Occipital lobe (tissue), 2 donors: Measurements from ENCODE around the gene CABP1. TPM values are rescaled to one million over a fixed set of nuclear protein-coding genes. Genes with fewer than 3 reads are reported as not detected.

Source experiments
- DNase-seq: peaks from one replicate; lab custom pipeline; 2025; lab: John Stamatoyannopoulos, UW
- total RNA-seq: library from RNA; depleted of rRNA; stranded (reverse); fragments of >200 nt; gene quantifications from one replicate; pipeline ENCODE4 v1.2.3, GENCODE V29; 2014

Gene CABP1
- total RNA-seq, 1 donor from 2014 or later, result 3.1 TPM

DNA sequence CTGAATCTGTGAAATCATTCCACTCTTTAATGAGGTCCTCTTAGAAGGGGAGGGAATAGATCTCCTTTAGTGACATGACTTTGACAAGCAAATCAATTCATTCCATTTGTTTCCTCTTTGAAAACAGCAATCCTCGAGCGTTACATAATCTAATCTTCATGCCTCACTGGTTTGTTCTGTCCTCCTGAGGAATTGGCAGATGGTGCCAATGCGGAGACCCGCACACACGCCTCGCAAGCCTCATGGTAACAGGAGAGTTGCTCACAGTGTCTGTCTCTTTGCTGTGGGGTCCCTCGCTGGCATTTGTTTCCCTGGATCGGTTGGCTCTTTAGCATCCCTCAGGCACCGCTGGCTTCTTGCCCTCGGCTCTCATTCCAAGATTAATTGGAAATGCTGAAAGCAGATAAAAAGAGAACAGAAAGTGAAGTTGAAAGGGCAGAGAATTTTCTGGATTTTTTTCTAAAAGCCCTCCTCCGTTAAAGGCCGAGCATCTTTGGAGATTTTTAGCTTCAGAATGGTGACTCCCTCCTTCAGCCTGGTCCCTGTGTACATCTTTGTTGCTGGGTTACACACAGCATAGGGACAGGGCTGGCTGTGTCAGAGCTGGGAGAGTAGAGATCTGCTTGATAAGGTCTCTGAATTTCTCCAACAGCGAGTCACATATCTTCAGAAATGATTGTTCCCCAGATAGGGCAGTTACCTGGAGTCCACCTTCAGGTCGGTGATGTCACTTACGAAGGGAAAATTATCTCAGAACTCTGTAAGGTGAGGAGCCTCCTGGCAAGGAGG is 10.1 kb upstream of the CABP1 start:
- no peak for DNase-seq

DNA sequence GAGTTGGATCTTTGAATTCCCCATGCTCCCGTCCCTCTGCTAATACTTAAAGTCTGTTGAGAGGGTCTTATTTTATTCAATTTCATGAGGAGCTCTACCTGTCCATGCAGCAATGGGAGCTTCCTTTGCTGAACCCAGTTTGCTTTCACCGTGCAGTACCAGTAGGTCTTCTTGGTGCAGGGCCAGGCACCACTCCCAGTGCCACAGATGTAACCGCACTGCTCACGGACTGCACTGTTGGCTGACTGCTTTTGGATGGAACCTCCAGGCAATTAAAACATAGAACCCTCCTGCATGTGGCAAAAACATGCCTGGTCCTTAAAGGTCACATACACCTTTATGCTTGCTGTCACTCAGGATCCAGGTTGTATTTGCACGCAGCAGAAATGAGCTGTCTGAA is 9.3 kb upstream of the CABP1 start:
- no peak for DNase-seq

DNA sequence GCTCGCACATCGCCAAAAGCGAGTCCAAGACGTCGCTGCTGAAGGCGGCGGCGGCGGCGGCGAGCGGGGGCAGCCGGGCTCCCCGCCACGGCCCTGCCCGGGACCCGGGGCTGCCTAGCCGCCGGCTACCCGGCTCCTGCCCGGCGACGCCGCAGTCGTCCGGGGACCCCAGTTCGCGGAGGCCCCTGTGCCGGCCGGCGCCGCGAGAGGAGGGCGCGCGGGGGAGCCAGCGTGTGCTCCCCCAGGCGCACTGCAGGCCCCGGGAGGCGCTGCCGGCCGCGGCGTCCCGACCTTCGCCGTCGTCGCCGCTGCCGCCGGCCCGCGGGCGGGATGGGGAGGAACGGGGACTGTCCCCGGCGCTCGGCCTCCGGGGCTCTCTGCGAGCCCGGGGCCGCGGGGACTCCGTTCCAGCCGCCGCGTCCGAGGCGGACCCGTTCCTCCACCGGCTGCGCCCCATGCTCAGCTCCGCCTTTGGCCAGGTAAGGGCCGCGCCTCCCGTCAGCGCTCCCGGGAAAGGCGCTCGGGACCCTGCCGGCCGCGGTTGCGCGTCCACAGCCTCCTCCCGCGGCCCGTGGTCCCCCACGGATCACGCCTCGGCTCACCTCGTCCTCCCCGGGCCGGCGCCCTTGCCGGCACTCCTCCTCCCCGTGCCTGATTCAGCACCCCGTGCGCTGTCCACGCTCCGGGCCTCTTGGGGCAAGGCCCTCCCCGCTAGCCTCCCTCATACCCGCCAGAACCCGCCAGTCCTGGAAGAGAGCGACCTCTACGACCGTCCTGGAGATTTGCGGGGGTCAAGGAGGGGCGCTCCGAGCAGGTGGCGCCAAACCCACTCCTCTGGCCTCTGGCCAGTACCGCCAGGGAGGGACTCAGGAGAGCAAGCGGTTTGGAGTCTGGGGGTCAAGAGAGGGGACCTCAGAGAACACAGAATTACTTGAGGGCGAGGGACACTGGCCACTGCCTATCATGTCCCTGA is 721 bp downstream of the CABP1 start:
- no peak for DNase-seq

DNA sequence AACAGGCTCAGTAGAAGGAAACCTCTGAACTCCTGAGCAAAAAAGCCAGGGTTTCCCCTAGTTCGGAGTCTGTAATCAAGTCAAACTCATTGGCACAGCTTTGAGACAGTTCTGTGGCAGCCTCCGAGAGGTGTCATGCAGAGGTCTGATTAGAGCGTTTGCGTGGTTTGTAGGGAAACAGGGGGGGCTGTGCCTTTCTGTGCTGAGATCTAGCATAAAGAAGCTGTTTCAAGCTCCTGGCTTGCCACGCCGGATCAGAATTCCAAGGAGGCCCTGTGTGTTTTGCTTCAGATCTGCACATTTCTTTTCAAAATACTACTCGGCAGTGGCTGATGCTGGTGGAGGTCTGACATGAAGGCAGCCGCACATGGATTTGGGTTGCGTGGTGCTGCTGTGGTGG is 1.7 kb downstream of the CABP1 start:
- DNase-seq, result no peak

DNA sequence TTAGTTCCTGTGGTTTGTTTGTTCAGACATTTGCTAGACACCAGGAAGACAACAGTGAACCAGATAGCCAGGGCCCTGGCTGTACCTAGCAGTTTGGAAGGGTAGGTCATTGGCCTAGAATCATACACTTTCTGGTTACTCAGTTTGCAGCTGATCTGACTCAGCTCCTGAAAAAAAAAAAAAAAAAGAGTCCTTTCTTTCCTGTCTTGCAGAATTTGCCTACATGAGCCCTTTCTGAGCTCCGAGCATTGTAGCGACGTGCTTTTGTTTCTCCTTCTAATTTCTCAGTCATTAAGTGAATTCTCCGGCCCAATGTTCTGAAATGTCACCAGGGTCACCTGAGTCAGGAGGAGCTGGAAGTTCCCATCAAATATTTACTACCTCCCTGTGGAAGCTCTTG is 2.4 kb downstream of the CABP1 start:
- DNase-seq, result no peak

DNA sequence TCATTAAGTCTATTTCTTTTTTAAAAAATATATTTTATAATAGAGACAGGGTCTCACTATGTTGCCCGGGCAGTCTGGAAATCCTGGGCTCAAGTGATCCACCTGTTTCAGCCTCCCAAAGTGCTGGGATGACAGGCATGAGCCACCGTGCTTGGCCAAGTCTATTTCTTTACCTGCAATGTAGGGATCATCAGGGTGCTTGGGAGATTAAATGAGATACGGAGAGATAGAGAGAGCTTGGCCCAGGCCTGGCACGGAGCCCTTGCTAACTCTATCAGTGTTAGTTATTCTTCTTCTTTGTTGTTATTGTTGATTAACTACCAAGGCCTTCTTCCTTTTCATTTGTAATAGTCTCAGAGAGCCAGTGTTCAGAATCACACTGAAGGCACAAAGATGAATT is 3.1 kb downstream of the CABP1 start:
- no peak for DNase-seq

DNA sequence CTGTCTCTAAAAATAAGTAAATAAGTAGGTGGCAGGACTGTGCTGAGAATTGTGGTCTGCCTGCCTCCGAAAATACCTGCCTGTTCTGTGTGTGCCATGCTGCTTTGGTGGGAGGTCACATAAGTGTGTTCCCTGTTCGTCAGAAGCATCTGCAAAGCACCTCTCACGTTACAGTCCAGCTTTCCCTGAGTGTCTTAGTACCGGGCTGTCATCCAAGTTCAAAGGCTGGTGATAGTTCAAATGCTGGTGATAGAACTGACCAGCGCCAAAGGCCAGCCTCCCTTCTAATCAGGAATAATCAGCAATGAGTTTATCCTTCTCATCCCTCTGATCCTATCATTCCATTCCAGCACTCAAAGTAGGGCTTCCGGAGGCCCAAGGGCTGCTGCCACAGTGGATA is 5.6 kb downstream of the CABP1 start:
- no peak for DNase-seq

DNA sequence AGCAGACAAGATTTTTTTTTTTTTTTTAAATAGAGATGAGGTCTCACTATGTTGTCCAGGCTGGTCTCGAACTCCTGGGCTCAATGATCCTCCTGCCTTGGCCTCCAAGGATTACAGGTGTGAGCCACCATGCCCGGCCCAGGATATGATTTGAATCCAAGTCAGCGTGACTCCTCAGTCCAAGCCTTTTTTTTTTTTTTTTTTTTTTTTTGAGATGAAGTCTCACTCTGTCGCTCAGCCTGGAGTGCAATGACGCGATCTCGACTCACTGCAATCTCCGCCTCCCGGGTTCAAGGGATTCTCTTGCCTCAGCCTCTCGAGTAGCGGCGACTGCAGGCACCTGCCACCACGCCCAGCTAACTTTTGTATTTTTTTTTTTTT is 6.9 kb downstream of the CABP1 start:
- DNase-seq, result no peak

DNA sequence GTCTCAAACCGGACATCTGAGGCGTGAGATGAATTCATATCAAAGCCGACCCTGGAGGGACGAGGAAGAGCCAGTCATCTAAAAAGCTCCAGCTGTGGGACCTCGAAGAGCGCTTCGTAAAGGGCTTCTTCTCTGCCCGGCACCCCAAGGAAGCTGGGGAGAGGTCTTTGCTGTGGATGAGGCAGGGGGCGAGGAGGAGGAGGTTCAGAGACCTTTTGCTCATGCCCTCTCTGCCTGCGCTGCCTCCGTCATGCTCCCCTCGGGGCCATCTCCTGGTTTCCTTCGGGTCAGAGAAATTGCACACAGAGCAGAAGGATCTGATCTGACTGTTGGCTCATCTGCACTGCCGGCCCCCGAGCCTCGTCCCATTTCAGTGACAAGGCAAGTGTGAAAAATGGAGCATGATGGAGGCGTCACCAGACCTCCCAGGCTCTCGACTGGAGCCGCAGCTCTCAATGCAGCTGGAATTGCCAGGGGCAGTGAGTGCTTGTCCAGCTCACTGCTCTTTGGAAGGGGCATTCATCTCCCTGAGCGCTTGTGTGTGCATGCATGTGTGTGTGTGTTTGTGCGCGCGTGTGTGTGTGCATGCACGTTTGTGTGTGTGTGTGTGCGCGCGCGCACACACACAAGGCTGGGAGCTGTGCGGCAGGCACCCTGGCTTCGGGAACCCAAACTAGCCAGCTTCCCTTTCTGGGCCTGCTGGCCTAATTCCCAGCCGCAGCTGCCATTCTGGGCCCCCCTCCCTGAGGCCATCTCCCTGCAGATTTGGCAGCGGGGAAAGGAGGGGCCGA is 9.2 kb downstream of the CABP1 start:
- peak; percentile 52 for DNase-seq

DNA sequence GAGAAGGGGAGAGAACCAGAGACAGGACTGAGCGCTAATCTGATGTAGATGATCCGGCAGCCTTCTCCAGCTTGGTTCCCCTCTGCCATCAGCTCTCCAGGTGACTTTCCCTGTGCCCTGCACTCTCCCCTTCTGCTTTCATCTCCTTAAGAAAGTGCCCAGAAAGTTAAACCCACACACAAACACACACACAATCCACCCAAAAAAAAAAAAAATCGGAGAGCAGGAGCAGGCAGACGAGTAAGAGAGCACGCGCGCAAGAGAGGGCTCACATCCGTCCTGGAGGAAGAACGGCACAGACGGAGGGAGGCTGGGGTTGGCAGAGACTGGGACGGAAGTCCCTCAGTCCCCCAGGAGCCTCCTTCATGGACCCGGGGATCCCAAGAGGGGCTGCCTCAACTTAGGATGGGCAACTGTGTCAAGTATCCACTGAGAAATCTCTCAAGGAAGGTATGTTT is 9.8 kb downstream of the CABP1 start:
- no peak for DNase-seq

DNA sequence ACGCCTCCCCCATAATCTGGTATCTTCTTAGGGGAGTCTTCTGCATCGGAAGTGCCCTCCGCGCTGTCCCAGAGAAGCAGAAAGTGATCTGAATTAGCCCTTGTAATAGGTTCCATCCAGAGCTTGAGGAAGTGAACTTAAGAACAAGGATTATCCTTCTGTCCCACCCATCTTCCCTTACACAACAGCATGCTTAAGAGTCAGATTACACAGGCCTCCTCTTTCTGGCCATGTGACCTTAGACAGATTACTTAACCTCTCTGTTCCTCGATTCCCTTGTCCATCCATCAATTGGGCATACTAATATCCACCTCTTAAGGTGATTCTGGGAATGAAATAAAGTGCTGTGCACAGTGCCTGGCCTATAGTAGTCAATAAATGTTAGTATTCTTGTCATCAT is 11.4 kb downstream of the CABP1 start:
- DNase-seq, result no peak

DNA sequence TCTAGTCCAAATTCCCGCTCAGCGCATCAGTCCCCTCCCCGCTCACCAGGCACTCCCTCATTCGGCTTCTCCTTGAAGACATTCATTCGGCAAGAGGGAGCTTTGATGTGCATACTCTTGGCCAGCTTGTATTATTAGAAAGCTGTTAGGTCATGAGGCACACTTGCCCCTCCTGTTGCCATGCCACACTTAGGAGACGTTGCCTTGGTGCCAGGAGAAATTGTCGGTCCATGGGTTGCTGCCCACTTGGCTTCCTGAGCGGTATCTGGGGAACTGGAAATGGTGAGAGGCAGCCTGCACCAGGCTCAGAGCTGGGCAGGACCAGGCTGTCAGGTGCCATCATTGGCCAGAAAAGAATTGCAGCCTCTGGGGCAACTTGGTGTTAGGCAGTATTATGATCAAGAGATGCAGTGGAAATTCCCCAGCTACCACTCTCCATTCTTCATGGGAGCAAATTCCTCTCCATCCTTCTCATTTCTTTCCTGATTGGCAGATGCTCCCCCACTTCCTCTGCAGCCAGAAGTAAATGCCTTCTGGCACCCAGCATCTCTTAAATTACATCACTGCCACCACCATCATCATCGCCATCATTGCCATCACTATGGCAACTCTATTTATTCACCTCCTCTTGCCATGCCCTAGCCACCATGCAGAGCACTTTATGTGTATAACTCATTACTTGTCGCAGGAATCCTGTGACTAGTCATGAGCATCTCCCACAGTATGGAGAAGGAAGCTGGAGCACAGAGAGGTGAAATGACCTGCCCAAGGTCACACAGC is 12.4 kb downstream of the CABP1 start:
- peak; percentile 62 for DNase-seq

DNA sequence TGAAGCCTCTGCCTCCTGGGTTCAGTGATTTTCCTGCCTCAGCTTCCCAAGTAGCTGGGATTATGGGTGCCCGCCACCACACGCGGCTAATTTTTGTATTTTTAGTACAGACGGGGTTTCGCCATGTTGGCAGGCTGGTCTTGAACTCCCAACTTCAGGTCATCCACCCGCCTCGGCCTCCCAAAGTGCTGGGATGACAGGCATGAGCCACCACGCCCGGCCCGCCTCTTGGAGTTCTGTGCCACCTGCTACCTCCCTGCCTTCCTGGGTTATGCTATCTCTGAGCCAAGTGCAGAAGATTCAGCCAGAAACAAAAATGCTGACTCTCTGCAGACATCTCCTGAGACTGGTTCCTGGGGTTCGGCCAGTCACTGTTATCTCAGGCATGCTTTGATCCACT is 13.2 kb downstream of the CABP1 start:
- DNase-seq, result no peak

DNA sequence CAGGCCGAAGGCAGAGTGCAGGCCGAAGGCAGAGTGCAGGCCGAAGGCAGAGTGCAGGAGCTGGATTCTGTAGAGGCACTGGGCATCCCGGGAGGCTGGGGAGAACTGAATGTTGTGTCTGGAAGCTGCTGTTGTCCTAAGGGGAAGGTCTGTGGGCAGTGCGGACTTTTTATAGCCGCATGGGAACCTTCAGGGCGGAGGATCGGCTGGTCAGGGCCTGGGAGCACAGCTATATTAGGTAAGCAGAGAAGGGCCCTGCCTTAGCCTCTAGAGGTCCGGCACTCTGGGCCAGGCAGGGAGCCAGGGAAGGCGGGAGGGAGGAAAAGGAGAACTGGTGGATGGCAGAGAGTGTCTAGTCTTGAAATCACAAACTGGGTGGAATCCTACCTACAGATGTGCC is 14.2 kb downstream of the CABP1 start:
- no peak for DNase-seq

DNA sequence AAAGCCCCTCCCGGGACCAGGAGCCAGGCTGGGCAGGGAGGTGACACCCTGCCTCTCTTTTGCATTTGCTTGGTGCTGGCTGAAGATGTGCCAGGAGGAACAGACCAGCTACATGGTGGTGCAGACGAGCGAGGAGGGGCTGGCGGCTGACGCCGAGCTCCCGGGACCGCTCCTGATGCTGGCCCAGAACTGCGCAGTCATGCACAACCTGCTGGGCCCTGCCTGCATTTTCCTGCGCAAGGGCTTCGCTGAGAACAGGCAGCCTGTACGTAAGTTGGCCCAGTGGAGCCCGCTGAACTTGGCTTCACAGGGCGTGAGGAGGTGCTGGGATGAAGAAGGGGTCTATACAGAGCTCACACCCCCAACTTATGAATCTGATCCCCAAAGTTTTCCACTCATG is 15.6 kb downstream of the CABP1 start:
- no peak for DNase-seq

DNA sequence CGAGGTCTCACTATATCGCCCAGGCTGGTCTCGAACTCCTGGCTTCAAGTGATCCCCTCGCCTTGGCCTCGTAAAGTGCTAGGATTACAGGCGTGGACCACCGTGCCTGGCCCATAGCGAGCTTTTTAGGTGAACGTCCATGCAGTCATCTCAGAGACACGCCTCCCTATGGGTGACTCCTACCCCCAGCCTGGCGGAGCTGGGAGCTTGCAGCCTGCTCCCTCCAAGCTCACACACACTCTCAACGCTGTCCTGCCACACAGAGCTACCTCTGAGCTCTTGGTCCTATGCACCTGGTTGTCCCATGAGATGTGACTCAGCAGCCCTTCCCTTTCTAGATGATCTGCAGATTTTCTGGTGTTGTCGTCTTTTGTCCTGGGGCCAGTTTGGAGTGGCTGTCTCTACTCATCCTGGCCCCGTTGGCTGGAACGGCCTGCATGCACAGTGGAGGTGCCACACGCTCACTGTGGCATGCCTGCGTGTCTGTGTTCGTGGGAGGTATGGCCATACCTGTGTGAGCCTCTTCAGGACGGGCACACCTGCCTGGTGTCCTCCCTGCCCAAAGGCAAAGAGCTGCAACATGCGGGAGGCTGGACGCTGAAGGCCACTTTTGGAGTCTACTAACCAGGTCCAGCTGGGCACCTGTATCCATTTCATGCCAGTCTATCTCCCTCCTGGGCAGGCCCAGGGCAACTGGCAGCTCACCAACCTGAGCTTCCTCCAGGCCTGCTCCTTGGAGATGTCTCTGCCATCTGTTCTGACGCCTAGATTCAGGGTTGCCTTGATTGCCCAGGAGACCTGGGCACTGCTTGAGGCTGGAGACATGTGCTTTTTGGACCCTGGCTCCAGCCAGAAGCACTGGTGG is 18.1 kb downstream of the CABP1 start:
- no peak for DNase-seq

DNA sequence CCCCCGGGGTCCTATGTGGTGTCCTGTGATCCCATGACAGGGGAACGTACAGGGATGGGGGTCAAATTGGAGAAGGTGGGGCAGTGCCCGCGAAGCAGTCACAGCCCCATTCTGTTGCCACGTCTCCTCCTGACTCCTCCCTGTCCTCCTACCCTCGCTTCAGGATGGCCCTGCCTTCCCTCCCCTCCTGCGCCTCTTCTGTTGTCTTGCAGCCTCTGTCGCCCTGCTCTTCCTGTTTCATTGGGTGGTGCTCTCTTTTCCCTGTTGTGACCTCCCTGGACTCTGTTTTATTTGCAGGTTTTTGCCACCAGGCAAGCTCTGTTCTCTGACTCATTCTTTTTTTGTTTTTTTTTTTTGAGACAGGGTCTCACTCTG is 18.7 kb downstream of the CABP1 start:
- DNase-seq, result no peak

DNA sequence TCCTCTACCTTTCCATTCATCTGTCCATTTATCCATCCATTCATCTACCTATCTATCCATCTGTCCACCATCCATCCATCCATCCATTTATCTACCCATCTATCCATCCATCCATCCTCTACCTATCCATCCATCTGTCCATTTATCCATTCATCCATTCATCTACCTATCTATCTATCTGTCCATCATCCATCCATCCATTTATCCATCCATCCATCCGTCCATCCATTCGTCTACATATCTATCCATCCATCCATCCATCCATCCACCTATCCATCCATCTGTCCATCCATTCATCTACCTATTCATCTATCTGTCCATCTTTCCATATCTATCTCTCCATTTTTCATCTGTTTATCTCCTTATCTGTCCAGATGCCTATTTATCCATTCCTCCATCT is 21.0 kb downstream of the CABP1 start:
- DNase-seq, result no peak

DNA sequence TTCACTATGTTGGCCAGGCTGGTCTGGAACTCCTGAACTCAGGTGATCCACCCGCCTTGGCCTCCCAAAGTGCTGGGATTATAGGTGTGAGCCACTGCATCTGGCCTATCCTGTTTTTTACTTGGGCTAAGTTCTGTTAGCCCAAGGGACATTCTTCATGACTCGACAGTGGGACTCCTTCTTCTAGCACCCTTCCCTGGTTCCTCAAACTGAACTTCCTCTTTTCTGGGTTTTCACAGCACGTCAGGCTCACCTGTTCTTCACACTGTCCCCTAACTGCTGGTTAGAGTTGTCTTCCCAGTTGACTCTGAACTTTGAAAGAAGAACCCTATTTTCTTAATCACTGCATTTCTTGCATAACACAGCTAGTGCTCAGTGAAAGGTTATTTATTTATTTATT is 22.5 kb downstream of the CABP1 start:
- DNase-seq, result no peak

DNA sequence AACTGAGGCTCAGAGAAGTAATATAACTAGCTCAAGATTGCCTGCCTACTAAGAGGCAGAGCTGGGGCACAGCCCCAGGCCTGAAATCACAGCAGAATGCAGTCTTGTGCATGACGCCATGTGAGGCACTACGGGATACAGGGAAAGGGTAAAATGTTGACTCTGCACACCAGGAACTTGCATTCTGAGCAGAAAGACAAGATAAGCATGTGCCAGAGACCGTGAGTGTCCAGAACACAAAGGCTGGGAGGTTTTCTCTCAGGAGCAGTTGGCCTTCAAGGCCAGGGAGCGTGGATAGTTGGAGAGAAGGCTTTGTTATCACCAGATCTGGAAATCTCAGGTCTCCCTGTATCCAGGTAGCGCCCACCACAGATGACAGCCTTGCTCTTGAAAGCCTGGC is 23.3 kb downstream of the CABP1 start:
- no peak for DNase-seq
